ENCODE results near the gene STAMBP. TPM values are rescaled to one million over a fixed set of nuclear protein-coding genes. Genes with fewer than 3 reads are reported as not detected.

STAMBP gene
- total RNA-seq, 2 experiments from 2014 or later = 76.9 to 87.1 TPM

GRCh38 chr2:73908689-73909652 lies 80.2 kb downstream of the STAMBP start:
- DNase-seq (no peak), ATAC-seq (no peak)
- intact Hi-C loops (cut with micrococcal nuclease) = no loop called here
- ChIA-PET CTCF (interaction anchor here (0.6 to 3.3 kb wide), 16 partner anchors 9 to 242 kb away, joined by 3 to 22 read pairs (median 7); partner anchors contain the start of genes BOLA3, DGUOK and STAMBP), POLR2A (interaction anchor here (1.1 to 2.4 kb wide), 3 partner anchors 12 to 188 kb away, joined by 3 to 7 read pairs (median 3); no protein-coding TSS in a partner anchor)
- no peaks in the 10 kb centered on the region for H3K36me3 Mint-ChIP-seq (ENCODE audit: low read depth)
- no peaks in the 10 kb centered on the region for H3K27me3 Mint-ChIP-seq
- H3K27ac Mint-ChIP-seq = no peak overlapping the region
- no peak overlapping the region for H3K4me3 Mint-ChIP-seq
- H3K4me1 Mint-ChIP-seq (ENCODE audit: low read depth) = peaks cover 10% of the 10 kb centered on the region
- TF ChIP-seq, protein P1, sequence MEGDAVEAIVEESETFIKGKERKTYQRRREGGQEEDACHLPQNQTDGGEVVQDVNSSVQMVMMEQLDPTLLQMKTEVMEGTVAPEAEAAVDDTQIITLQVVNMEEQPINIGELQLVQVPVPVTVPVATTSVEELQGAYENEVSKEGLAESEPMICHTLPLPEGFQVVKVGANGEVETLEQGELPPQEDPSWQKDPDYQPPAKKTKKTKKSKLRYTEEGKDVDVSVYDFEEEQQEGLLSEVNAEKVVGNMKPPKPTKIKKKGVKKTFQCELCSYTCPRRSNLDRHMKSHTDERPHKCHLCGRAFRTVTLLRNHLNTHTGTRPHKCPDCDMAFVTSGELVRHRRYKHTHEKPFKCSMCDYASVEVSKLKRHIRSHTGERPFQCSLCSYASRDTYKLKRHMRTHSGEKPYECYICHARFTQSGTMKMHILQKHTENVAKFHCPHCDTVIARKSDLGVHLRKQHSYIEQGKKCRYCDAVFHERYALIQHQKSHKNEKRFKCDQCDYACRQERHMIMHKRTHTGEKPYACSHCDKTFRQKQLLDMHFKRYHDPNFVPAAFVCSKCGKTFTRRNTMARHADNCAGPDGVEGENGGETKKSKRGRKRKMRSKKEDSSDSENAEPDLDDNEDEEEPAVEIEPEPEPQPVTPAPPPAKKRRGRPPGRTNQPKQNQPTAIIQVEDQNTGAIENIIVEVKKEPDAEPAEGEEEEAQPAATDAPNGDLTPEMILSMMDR (IDR thresholded peaks at IDR 0.05) = no peak
- no peaks in the 10 kb centered on the region for H3K9me3 Mint-ChIP-seq

DNA sequence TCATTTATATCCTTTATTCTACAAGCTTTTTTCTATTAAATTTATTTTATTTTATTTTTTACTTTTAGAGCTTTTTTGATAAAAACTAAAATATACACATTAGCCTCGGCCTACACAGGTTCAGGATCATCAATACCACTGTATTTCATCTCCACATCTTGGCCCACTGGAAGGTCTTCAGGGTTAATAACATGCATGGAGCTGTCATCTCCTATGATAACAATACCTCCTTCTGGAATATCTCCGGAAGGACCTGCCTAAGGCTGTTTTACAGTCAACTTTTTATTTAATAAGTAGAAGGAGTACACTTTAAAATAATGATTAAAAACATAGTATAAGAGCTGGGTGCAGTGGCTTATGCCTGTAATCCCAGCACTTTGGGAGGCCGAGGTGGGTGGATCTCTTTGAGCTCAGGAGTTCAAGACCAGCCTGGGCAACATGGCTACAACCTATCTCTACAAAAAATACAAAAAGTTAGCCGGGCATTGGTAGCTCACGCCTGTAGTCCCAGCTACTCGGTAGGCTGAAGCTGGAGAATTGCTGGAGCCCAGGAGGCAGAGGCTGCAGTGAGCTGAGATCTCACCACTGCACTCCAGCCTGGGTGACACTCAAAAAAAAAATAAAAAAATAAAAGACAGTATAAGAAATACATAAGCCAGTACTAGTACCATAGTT lies 82.2 kb downstream of the STAMBP start:
- ChIA-PET CTCF (interaction anchor here (0.7 to 3.3 kb wide), 8 partner anchors 10 to 240 kb away, joined by 3 to 12 read pairs (median 3); no protein-coding TSS in a partner anchor), POLR2A (interaction anchor here (1.1 kb wide), 1 partner anchor 74 kb away, joined by 4 read pairs; the partner anchor contains the start of gene TET3)
- Mint-ChIP-seq H3K27me3 (no peaks in the 10 kb centered on the region), H3K36me3 (ENCODE audit: low read depth) (no peaks in the 10 kb centered on the region), H3K4me1 (ENCODE audit: low read depth) (peaks cover 10% of the 10 kb centered on the region), H3K4me3 (no peak overlapping the region), H3K9me3 (no peaks in the 10 kb centered on the region), H3K27ac (no peak overlapping the region)
- intact Hi-C loops (cut with micrococcal nuclease) = no loop called here
- ATAC-seq (no peak), DNase-seq (no peak)
- TF ChIP-seq, protein P1 (IDR thresholded peaks at IDR 0.05) = no peak

- DNase-seq (no peak), ATAC-seq (no peak)
- intact Hi-C loops (cut with micrococcal nuclease) = no loop called here
- TF ChIP-seq, protein P1 (IDR thresholded peaks at IDR 0.05) = no peak
- CTCF ChIA-PET = interaction anchor here (0.7 to 3.3 kb wide), 8 partner anchors 9 to 239 kb away, joined by 3 to 12 read pairs (median 4); no protein-coding TSS in a partner anchor
- H3K36me3 Mint-ChIP-seq (ENCODE audit: low read depth) = no peaks in the 10 kb centered on the region
- H3K9me3 Mint-ChIP-seq = no peaks in the 10 kb centered on the region
- H3K4me1 Mint-ChIP-seq (ENCODE audit: low read depth) = peaks cover 10% of the 10 kb centered on the region
- POLR2A ChIA-PET = interaction anchor here (1.1 kb wide), 1 partner anchor 73 kb away, joined by 4 read pairs; the partner anchor contains the start of gene TET3
- no peaks in the 10 kb centered on the region for H3K27me3 Mint-ChIP-seq
- no peak overlapping the region for H3K27ac Mint-ChIP-seq
- no peak overlapping the region for H3K4me3 Mint-ChIP-seq
Measured at GRCh38 chr2:73911548-73912208, 82.9 kb downstream of the STAMBP start.

GRCh38 chr2:73913414-73914054 lies 84.8 kb downstream of the STAMBP start:
- ATAC-seq = no peak
- no peak for DNase-seq
- H3K4me3 Mint-ChIP-seq = no peak overlapping the region
- TF ChIP-seq, protein P1 (IDR thresholded peaks at IDR 0.05) = no peak
- intact Hi-C loops (cut with micrococcal nuclease) = no loop called here
- H3K27me3 Mint-ChIP-seq = no peaks in the 10 kb centered on the region
- POLR2A ChIA-PET = no interaction called here
- CTCF ChIA-PET = interaction anchor here (0.7 to 1.6 kb wide), 3 partner anchors 80 to 89 kb away, joined by 3 to 4 read pairs (median 3); no protein-coding TSS in a partner anchor
- H3K9me3 Mint-ChIP-seq = no peaks in the 10 kb centered on the region
- H3K27ac Mint-ChIP-seq = no peak overlapping the region
- peaks cover under 1% of the 10 kb centered on the region for H3K4me1 Mint-ChIP-seq (ENCODE audit: low read depth)
- no peaks in the 10 kb centered on the region for H3K36me3 Mint-ChIP-seq (ENCODE audit: low read depth)
